WERI-Rb-1 (cell line): ENCODE data around the gene TSPAN18.

ENCODE experiments used
- DNase-seq: peaks from one replicate; pipeline ENCODE4 v3.0.0-alpha.2; 2020
- H3K27ac ChIP-seq: fragments of 250-450 bp; sonication (Bioruptor Pico); 2 replicates; pipeline ENCODE4 v1.5.1; 2020; ENCODE audit warnings: mild to moderate bottlenecking, moderate library complexity
- H3K27me3 ChIP-seq: fragments of 250-450 bp; sonication (Bioruptor Pico); 2 replicates; pipeline ENCODE4 v1.5.1; 2021; ENCODE audit warnings: mild to moderate bottlenecking, low read depth, moderate library complexity; ENCODE audit not compliant: insufficient read depth, severe bottlenecking
- H3K36me3 ChIP-seq: fragments of 250-450 bp; sonication (Bioruptor Pico); 2 replicates; pipeline ENCODE4 v1.5.1; 2020; ENCODE audit warnings: mild to moderate bottlenecking, moderate library complexity
- H3K4me3 ChIP-seq: 2 replicates; pipeline ENCODE4 v1.5.1; 2011; ENCODE audit warnings: low read depth, mild to moderate bottlenecking, control low read depth, low read length
- H3K9me3 ChIP-seq: fragments of 250-450 bp; sonication (Bioruptor Pico); 2 replicates; pipeline ENCODE4 v1.5.1; 2021; ENCODE audit warnings: mild to moderate bottlenecking, moderate library complexity; ENCODE audit not compliant: severe bottlenecking
- TF ChIP-seq, protein P1 (sequence below): IDR thresholded peaks from 2 replicates; pipeline ENCODE4 v1.5.1; 2011; ENCODE audit warnings: low read depth, mild to moderate bottlenecking, control low read depth, inconsistent platforms, low read length

The TSPAN18 gene

DNA sequence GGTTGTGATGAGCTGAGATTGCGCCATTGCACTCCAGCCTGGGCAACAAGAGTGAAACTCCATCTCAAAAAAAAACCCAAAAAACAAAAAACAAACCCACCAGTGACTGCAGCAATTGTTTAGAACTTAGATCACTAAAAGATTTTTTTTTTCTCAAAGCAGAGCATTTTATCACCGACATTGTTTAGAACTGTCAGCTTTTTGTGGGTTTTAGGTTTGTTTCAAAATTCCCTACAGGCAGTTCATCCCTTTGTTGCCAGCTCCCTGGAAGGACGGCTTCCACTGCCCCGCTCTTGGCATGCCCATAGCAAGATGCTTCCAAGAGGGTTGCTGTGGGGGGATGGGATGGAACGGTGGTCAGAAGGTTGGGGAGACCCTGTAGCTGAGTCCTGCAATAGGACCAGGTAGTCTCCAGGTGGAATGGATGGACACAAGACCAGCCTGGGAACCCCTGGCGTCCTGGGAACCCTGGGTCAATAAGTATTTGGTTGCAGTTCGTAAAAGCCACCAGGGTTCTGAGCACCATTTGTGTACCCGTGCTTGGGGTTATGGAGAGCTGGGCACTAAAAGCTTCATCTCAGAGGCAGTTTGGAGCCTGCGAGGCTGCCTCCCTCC is 46.7 kb downstream of the TSPAN18 start:
- Histone ChIP-seq H3K27ac (no peak overlapping the region), H3K9me3 (peaks cover under 1% of the 10 kb centered on the region), H3K36me3 (no peaks in the 10 kb centered on the region), H3K27me3 (no peaks in the 10 kb centered on the region), H3K4me3 (no peak overlapping the region)
- TF ChIP-seq, protein P1, sequence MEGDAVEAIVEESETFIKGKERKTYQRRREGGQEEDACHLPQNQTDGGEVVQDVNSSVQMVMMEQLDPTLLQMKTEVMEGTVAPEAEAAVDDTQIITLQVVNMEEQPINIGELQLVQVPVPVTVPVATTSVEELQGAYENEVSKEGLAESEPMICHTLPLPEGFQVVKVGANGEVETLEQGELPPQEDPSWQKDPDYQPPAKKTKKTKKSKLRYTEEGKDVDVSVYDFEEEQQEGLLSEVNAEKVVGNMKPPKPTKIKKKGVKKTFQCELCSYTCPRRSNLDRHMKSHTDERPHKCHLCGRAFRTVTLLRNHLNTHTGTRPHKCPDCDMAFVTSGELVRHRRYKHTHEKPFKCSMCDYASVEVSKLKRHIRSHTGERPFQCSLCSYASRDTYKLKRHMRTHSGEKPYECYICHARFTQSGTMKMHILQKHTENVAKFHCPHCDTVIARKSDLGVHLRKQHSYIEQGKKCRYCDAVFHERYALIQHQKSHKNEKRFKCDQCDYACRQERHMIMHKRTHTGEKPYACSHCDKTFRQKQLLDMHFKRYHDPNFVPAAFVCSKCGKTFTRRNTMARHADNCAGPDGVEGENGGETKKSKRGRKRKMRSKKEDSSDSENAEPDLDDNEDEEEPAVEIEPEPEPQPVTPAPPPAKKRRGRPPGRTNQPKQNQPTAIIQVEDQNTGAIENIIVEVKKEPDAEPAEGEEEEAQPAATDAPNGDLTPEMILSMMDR: no peak
- no peak for DNase-seq

DNA sequence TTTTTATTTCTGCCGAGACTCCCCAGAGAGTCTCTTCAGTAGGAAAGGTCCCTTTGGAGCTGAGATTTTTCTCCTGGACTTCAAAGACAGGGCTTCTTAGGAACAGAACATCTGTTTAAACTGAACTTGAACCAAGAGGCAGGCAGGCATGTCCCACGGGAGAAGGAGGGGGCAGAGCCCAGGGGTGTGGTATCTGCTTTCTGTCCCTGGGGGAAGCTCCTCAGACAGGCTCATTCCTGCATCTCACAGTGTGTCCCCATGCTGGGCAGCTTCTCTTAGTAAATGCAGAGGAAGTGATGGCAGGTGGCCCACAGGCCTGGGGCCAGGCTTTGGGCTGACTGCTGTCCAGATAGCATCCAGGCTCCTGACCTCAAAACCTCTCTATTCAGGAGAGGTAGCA is 47.3 kb downstream of the TSPAN18 start:
- DNase-seq: peak; percentile 28
- Histone ChIP-seq H3K36me3 (no peaks in the 10 kb centered on the region), H3K27ac (no peak overlapping the region), H3K9me3 (no peaks in the 10 kb centered on the region), H3K4me3 (no peak overlapping the region), H3K27me3 (no peaks in the 10 kb centered on the region)
- TF ChIP-seq, protein P1: no peak

GRCh38 chr11:44774731-44775130 is 48.0 kb downstream of the TSPAN18 start:
- no peaks in the 10 kb centered on the region; the same call in 1 of the 2 replicates for H3K36me3 ChIP-seq
- DNase-seq: no peak
- TF ChIP-seq, protein P1: no peak
- H3K27ac ChIP-seq: no peak overlapping the region
- no peaks in the 10 kb centered on the region for H3K27me3 ChIP-seq
- H3K9me3 ChIP-seq: no peaks in the 10 kb centered on the region
- H3K4me3 ChIP-seq: no peak overlapping the region

GRCh38 chr11:44775366-44775984 is 48.7 kb downstream of the TSPAN18 start:
- H3K9me3 ChIP-seq: no peaks in the 10 kb centered on the region
- no peak overlapping the region for H3K27ac ChIP-seq
- peak; percentile 80 for DNase-seq
- TF ChIP-seq, protein P1: peak; percentile 73
- no peak overlapping the region for H3K4me3 ChIP-seq
- no peaks in the 10 kb centered on the region for H3K27me3 ChIP-seq
- H3K36me3 ChIP-seq: no peaks in the 10 kb centered on the region; the same call in none of the 2 replicates

DNA sequence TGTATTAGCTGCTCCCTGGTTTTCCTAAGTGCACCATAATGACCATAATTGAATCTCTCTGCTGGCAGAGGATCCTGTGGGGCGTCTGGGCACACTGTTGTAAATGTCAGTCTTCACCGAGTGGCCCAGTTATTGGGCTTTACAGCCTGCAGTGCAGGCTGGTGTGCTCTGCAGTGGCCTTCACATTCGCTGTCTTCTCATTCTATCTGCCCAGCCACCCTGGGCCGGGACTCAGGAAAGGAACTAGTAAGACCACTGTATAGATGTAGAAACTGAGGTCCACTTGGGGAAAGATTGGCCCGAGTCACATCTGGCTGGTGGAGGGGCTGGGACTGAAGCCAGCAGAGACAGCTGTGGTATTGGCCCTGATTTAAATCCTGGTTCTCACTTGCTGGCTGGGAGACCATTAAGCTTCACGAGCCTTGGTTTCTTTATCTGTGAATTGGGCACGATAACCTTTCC is 49.3 kb downstream of the TSPAN18 start:
- H3K27me3 ChIP-seq: no peaks in the 10 kb centered on the region
- no peak for DNase-seq
- no peak overlapping the region for H3K27ac ChIP-seq

More for the DNA sequence above, 49.3 kb downstream of the TSPAN18 start:
- Histone ChIP-seq H3K36me3 (no peaks in the 10 kb centered on the region; the same call in none of the 2 replicates), H3K9me3 (no peaks in the 10 kb centered on the region), H3K4me3 (no peak overlapping the region)
- TF ChIP-seq, protein P1: no peak
